ENCODE data around the gene MRPS34. TPM values are rescaled to one million over a fixed set of nuclear protein-coding genes. Genes with fewer than 3 reads are reported as not detected.
A peak's percentile ranks its signal among the peaks of the same experiment; 100 is the strongest.

Gene MRPS34
- total RNA-seq, 1 donor from 2014 or later: 84.6 TPM

- no peak for TF ChIP-seq CTCF (IDR thresholded peaks at IDR 0.05; ENCODE audit: unreplicated experiment)
- peaks cover 9% of the 10 kb centered on the region for H3K4me1 Mint-ChIP-seq (ENCODE audit: low read depth)
- no peak for DNase-seq (ENCODE audit: low spot score, unreplicated experiment)
- no peaks in the 10 kb centered on the region for H3K27me3 Mint-ChIP-seq
- peaks cover 4% of the 10 kb centered on the region for H3K36me3 Mint-ChIP-seq (ENCODE audit: insufficient read depth)
- peak overlapping the region; percentile 94 for H3K4me3 Mint-ChIP-seq (ENCODE audit: low read depth)
- no peaks in the 10 kb centered on the region for H3K9me3 Mint-ChIP-seq (ENCODE audit: low read depth)
- H3K27ac Mint-ChIP-seq: peak overlapping the region; percentile 29
Measured at GRCh38 chr16:1770328-1771187, 2.4 kb downstream of the MRPS34 start.

- H3K4me1 Mint-ChIP-seq (ENCODE audit: low read depth): peaks cover 9% of the 10 kb centered on the region
- no peaks in the 10 kb centered on the region for H3K27me3 Mint-ChIP-seq
- H3K36me3 Mint-ChIP-seq (ENCODE audit: insufficient read depth): peaks cover 4% of the 10 kb centered on the region
- H3K27ac Mint-ChIP-seq: no peak overlapping the region
- DNase-seq (ENCODE audit: low spot score, unreplicated experiment): no peak
- no peaks in the 10 kb centered on the region for H3K9me3 Mint-ChIP-seq (ENCODE audit: low read depth)
- no peak for TF ChIP-seq CTCF (IDR thresholded peaks at IDR 0.05; ENCODE audit: unreplicated experiment)
- peak overlapping the region; percentile 94 for H3K4me3 Mint-ChIP-seq (ENCODE audit: low read depth)
Measured at GRCh38 chr16:1769402-1770300, 3.3 kb downstream of the MRPS34 start.

- H3K27ac Mint-ChIP-seq: no peak overlapping the region
- no peak for TF ChIP-seq CTCF (IDR thresholded peaks at IDR 0.05; ENCODE audit: unreplicated experiment)
- peaks cover 4% of the 10 kb centered on the region for H3K36me3 Mint-ChIP-seq (ENCODE audit: insufficient read depth)
- DNase-seq (ENCODE audit: low spot score, unreplicated experiment): no peak
- H3K9me3 Mint-ChIP-seq (ENCODE audit: low read depth): no peaks in the 10 kb centered on the region
- no peak overlapping the region for H3K4me3 Mint-ChIP-seq (ENCODE audit: low read depth)
- H3K4me1 Mint-ChIP-seq (ENCODE audit: low read depth): peaks cover 9% of the 10 kb centered on the region
- no peaks in the 10 kb centered on the region for H3K27me3 Mint-ChIP-seq
Measured at GRCh38 chr16:1768767-1769401, 4.0 kb downstream of the MRPS34 start.

GRCh38 chr16:1768061-1768766 is 4.7 kb downstream of the MRPS34 start:
- Mint-ChIP-seq H3K9me3 (ENCODE audit: low read depth) (no peaks in the 10 kb centered on the region), H3K36me3 (ENCODE audit: insufficient read depth) (peaks cover 4% of the 10 kb centered on the region), H3K4me1 (ENCODE audit: low read depth) (peaks cover 9% of the 10 kb centered on the region), H3K4me3 (ENCODE audit: low read depth) (no peak overlapping the region), H3K27me3 (no peaks in the 10 kb centered on the region), H3K27ac (no peak overlapping the region)
- no peak for TF ChIP-seq CTCF (IDR thresholded peaks at IDR 0.05; ENCODE audit: unreplicated experiment)
- DNase-seq (ENCODE audit: low spot score, unreplicated experiment): no peak

Measured in progenitor cell of endocrine pancreas (in vitro differentiated cells).